GM12891 (cell line): Measurements from ENCODE around the gene NOM1.

Experiments used
- PAX5 ChIP-seq: IDR thresholded peaks from 2 replicates; pipeline ENCODE4 v1.6.1; 2011; ENCODE audit warnings: low read length, moderate library complexity, mild to moderate bottlenecking; ENCODE audit not compliant: insufficient read depth, severe bottlenecking
- POLR2A ChIP-seq: IDR thresholded peaks from 2 replicates; pipeline ENCODE4 v1.6.1; 2011; ENCODE audit warnings: low read depth, low read length, control low read depth
- POLR2AphosphoS5 ChIP-seq: IDR thresholded peaks from 2 replicates; pipeline ENCODE4 v1.6.1; 2011; ENCODE audit warnings: low read depth, low read length, control low read depth

- no peak for TF ChIP-seq POLR2A
- no peak for TF ChIP-seq PAX5
- no peak for TF ChIP-seq POLR2AphosphoS5
Observed at GRCh38 chr7:157013101-157013500, 63.6 kb downstream of the NOM1 start.
